A549 (cell line): ENCODE results near the gene SNTG2. TPM values are rescaled to one million over a fixed set of nuclear protein-coding genes. Genes with fewer than 3 reads are reported as not detected.

Experiments
- ATAC-seq, 2 experiments: fragments of 200-7000 bp in 1 of 2; fragments of >200 bp in 1 of 2; cut with Nextera tagmentation in 1 of 2; cut with Tn5 transposase in 1 of 2; 3 replicates each; pipeline versions ENCODE4 v1.8.0 to v1.9.1; 2018 to 2020; ENCODE audit warnings: mild to moderate bottlenecking in 1 of 2, moderate library complexity in 1 of 2
- CTCF ChIA-PET: fragments of 300-600 bp; sonication (Branson Sonifier 250); formaldehyde crosslinking; extraction: SDS; loops from one replicate; lab custom pipeline; 2021; ENCODE audit warnings: antibody characterized with exemption, inconsistent platforms; lab: Yijun Ruan, JAX
- POLR2A ChIA-PET: fragments of 350-600 bp; formaldehyde crosslinking; extraction: SDS; loops from one replicate; lab custom pipeline; 2021; ENCODE audit warnings: antibody characterized with exemption, inconsistent platforms; lab: Yijun Ruan, JAX
- DNase-seq, 2 experiments: peaks; one replicate each; pipeline versions ENCODE4 v3.0.0 to v3.0.0-alpha.2; 2011 to 2016; ENCODE audit warnings: low read depth in 1 of 2, low spot score in 1 of 2
- FAIRE-seq: peaks from 2 replicates; lab custom pipeline; 2011; peaks lifted over from hg19 to GRCh38; lab: Jason Lieb, UNC
- H3K27ac ChIP-seq, 2 experiments: fragments of >200 bp; sonication (Bioruptor Twin); formaldehyde crosslinking; 3 replicates each; pipeline ENCODE4 v1.5.1; 2016 to 2017
- H3K4me1 ChIP-seq: fragments of >200 bp; sonication (Bioruptor Twin); formaldehyde crosslinking; 3 replicates; pipeline ENCODE4 v1.6.1; 2016
- H3K4me2 ChIP-seq: fragments of >200 bp; sonication (Bioruptor Twin); formaldehyde crosslinking; 3 replicates; pipeline ENCODE4 v1.6.1; 2016
- H3K4me3 ChIP-seq: fragments of >200 bp; sonication (Bioruptor Twin); formaldehyde crosslinking; 3 replicates; pipeline ENCODE4 v1.5.1; 2016
- H3K9me3 ChIP-seq: fragments of >200 bp; sonication (Bioruptor Twin); formaldehyde crosslinking; 3 replicates; pipeline ENCODE4 v1.6.1; 2016
- BHLHE40 ChIP-seq: IDR thresholded peaks from 2 replicates; pipeline ENCODE4 v1.6.1; 2012; ENCODE audit warnings: low read depth, low read length, inconsistent platforms
- CBX2 ChIP-seq: fragments of 200-600 bp; sonication (generic); IDR thresholded peaks from 2 replicates; pipeline ENCODE4 v1.6.1; 2016; ENCODE audit warnings: low read depth, mild to moderate bottlenecking, borderline replicate concordance
- CEBPB ChIP-seq, 2 experiments: fragments of >200 bp in 1 of 2; sonication (Bioruptor Twin) in 1 of 2; formaldehyde crosslinking in 1 of 2; IDR thresholded peaks; 2 replicates each; pipeline ENCODE4 v1.6.1; 2012 to 2016
- CTCF ChIP-seq: fragments of >200 bp; sonication (Bioruptor Twin); formaldehyde crosslinking; IDR thresholded peaks from 3 replicates; pipeline ENCODE4 v1.5.1; 2016
- EHMT2 ChIP-seq: fragments of 200-600 bp; sonication (generic); IDR thresholded peaks from 2 replicates; pipeline ENCODE4 v1.6.1; 2016; ENCODE audit warnings: antibody characterized with exemption, low read depth, mild to moderate bottlenecking, moderate library complexity
- ELK1 ChIP-seq: fragments of 150-350 bp; IDR thresholded peaks from 2 replicates; pipeline ENCODE4 v1.6.1; 2014; ENCODE audit warnings: low read depth, mild to moderate bottlenecking, low read length
- HDAC2 ChIP-seq: fragments of 200-600 bp; sonication (generic); IDR thresholded peaks from 2 replicates; pipeline ENCODE4 v1.6.1; 2016
- HEYL ChIP-seq: fragments of 250-450 bp; sonication (Bioruptor Pico); IDR thresholded peaks from 2 replicates; pipeline ENCODE4 v1.8.0; 2021; ENCODE audit warnings: mild to moderate bottlenecking, moderate library complexity
- HOXA7 ChIP-seq: fragments of 250-450 bp; sonication (Bioruptor Pico); IDR thresholded peaks from 2 replicates; pipeline ENCODE4 v1.5.0; 2020; ENCODE audit warnings: mild to moderate bottlenecking, moderate library complexity
- HOXB5 ChIP-seq: fragments of 250-450 bp; sonication (Bioruptor Pico); IDR thresholded peaks from 2 replicates; pipeline ENCODE4 v1.5.0; 2020; ENCODE audit warnings: mild to moderate bottlenecking, moderate library complexity
- KDM5A ChIP-seq: fragments of 200-600 bp; sonication (generic); IDR thresholded peaks from 2 replicates; pipeline ENCODE4 v1.6.1; 2016; ENCODE audit warnings: antibody characterized with exemption, mild to moderate bottlenecking
- NPAS2 ChIP-seq: fragments of 250-450 bp; sonication (Bioruptor Pico); IDR thresholded peaks from 2 replicates; pipeline ENCODE4 v1.8.0; 2022; ENCODE audit warnings: mild to moderate bottlenecking, moderate library complexity, borderline replicate concordance
- NR3C1 ChIP-seq: fragments of >200 bp; sonication (Bioruptor Twin); formaldehyde crosslinking; IDR thresholded peaks from 3 replicates; pipeline ENCODE4 v1.6.1; 2017
- PHF8 ChIP-seq: fragments of 200-600 bp; sonication (generic); IDR thresholded peaks from 2 replicates; pipeline ENCODE4 v1.6.1; 2016; ENCODE audit warnings: low read depth, mild to moderate bottlenecking, antibody characterized with exemption, moderate library complexity, borderline replicate concordance
- RARB ChIP-seq: fragments of 250-450 bp; sonication (Bioruptor Pico); IDR thresholded peaks from 2 replicates; pipeline ENCODE4 v1.8.0; 2021; ENCODE audit warnings: mild to moderate bottlenecking, moderate library complexity
- SMC3 ChIP-seq: fragments of >200 bp; sonication (Bioruptor Twin); formaldehyde crosslinking; IDR thresholded peaks from 3 replicates; pipeline ENCODE4 v1.6.1; 2018; ENCODE audit warnings: inconsistent platforms
- TFCP2L1 ChIP-seq: fragments of 250-450 bp; sonication (Bioruptor Pico); IDR thresholded peaks from 2 replicates; pipeline ENCODE4 v1.5.0; 2021; ENCODE audit warnings: mild to moderate bottlenecking
- ZC3H11A ChIP-seq: fragments of 450-650 bp; IDR thresholded peaks from 2 replicates; pipeline ENCODE4 v1.6.1; 2014; ENCODE audit warnings: antibody characterized with exemption, mild to moderate bottlenecking
- ZNF302 ChIP-seq: fragments of 250-450 bp; sonication (Bioruptor Pico); IDR thresholded peaks from 2 replicates; pipeline ENCODE4 v1.9.0; 2021; ENCODE audit warnings: inconsistent platforms, mild to moderate bottlenecking, moderate library complexity
- ZSCAN20 ChIP-seq: fragments of 250-450 bp; sonication (Bioruptor Pico); IDR thresholded peaks from 2 replicates; pipeline ENCODE4 v1.8.0; 2022; ENCODE audit warnings: mild to moderate bottlenecking, moderate library complexity
- WGBS: methylation state at CpG from one replicate; pipeline ENCODE4 v1.1.6; 2017; ENCODE audit errors: missing lambda C conversion rate; 5-methylcytosine and 5-hydroxymethylcytosine counted together
- polyA plus RNA-seq, 4 experiments: library from polyadenylated mRNA; depleted of rRNA in 3 of 4; stranded (reverse); fragments of >200 nt; fragmentation: RNase III in 1 of 4; extraction: RNeasy Plus Mini Kit Qiagen cat#74134 plus additional on column Dnase treatment in 1 of 4; gene quantifications; 2 replicates in 3 of 4; 3 replicates in 1 of 4; pipeline ENCODE4 v1.2.3, GENCODE V29; 2011 to 2017
- TF ChIP-seq, protein P1 (sequence below): IDR thresholded peaks from 2 replicates; pipeline ENCODE4 v1.6.1; 2012; ENCODE audit warnings: low read depth, borderline replicate concordance
- TF ChIP-seq, protein P2 (sequence below): IDR thresholded peaks from 2 replicates; pipeline ENCODE4 v1.6.1; 2012
- TF ChIP-seq, protein P3 (sequence below): IDR thresholded peaks from 2 replicates; pipeline ENCODE4 v1.6.1; 2012

The SNTG2 gene
- polyA plus RNA-seq, 2 of the 4 experiments (the other 2 are of a cell fraction) = not detected

- no peaks in the 10 kb centered on the region for H3K4me1 ChIP-seq
- POLR2A ChIA-PET = no interaction called here
- FAIRE-seq = no peak
- no peak overlapping the region for H3K27ac ChIP-seq
- WGBS = 4% methylated on average over 8 of the region's 8 CpGs
- no peak for DNase-seq
- no peak overlapping the region for H3K4me2 ChIP-seq
- ATAC-seq = no peak
- TF ChIP-seq, protein P1, sequence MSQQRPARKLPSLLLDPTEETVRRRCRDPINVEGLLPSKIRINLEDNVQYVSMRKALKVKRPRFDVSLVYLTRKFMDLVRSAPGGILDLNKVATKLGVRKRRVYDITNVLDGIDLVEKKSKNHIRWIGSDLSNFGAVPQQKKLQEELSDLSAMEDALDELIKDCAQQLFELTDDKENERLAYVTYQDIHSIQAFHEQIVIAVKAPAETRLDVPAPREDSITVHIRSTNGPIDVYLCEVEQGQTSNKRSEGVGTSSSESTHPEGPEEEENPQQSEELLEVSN = no peak
- TF ChIP-seq HDAC2 (no peak), NR3C1 (no peak)
- no peaks in the 10 kb centered on the region for H3K9me3 ChIP-seq
- H3K4me3 ChIP-seq = no peak overlapping the region
- CTCF ChIA-PET = no interaction called here
Observed at GRCh38 chr2:1028831-1029230, 78.2 kb downstream of the SNTG2 start.

GRCh38 chr2:1032030-1032429 lies 81.4 kb downstream of the SNTG2 start:
- WGBS = 43% methylated on average over 13 of the region's 13 CpGs
- TF ChIP-seq HEYL (CRISPR knock-in tag) = no peak
- TF ChIP-seq ELK1 = no peak
- TF ChIP-seq, all 56 proteins: peak for 0
- H3K9me3 ChIP-seq = no peaks in the 10 kb centered on the region
- ATAC-seq (no peak; a peak in 1 of 6 replicates), DNase-seq (no peak), FAIRE-seq (no peak)
- CTCF ChIA-PET = no interaction called here
- H3K4me2 ChIP-seq = peak overlapping the region; percentile 66
- peak overlapping the region; percentile 30; the same call in 2 of the 3 replicates for H3K4me3 ChIP-seq
- POLR2A ChIA-PET = no interaction called here
- H3K4me1 ChIP-seq = no peaks in the 10 kb centered on the region
- no peak overlapping the region for H3K27ac ChIP-seq

DNA sequence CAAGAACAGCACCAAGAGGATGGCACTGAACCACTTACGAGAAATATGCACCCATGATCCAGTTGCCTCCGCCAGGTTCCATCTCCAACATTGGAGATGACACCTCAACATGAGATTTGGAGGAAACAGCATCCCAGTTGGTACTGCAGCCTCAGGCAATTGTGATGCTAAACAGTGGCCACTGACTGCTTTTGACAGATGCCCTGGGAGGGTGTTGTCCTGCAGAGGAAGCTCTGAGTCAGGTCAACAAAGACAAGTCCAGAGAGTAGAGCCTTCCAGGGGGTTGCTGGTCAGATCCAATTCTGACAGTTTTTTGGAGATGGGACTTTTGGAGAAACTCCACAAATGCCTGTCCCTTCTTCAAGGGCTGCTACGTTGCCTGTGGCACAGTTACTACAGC lies 82.4 kb downstream of the SNTG2 start:
- TF ChIP-seq, protein P2, sequence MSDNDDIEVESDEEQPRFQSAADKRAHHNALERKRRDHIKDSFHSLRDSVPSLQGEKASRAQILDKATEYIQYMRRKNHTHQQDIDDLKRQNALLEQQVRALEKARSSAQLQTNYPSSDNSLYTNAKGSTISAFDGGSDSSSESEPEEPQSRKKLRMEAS = no peak
- TF ChIP-seq HOXA7 (no peak), CTCF (no peak), ZC3H11A (no peak), EHMT2 (no peak), RARB (CRISPR knock-in tag) (no peak), CBX2 (no peak)
- TF ChIP-seq, all 56 proteins: peak for 0
- POLR2A ChIA-PET = no interaction called here
- H3K9me3 ChIP-seq = no peaks in the 10 kb centered on the region
- CTCF ChIA-PET = no interaction called here
- ATAC-seq (no peak), DNase-seq (no peak), FAIRE-seq (no peak)
- no peak overlapping the region for H3K27ac ChIP-seq
- no peak overlapping the region for H3K4me2 ChIP-seq
- 32% methylated on average over 3 of the region's 3 CpGs for WGBS
- no peaks in the 10 kb centered on the region for H3K4me1 ChIP-seq
- no peak overlapping the region for H3K4me3 ChIP-seq

- CTCF ChIA-PET = no interaction called here
- POLR2A ChIA-PET = no interaction called here
- H3K9me3 ChIP-seq = no peaks in the 10 kb centered on the region
- H3K27ac ChIP-seq = no peak overlapping the region
- FAIRE-seq = no peak
- H3K4me3 ChIP-seq = no peak overlapping the region
- TF ChIP-seq HOXB5 (CRISPR knock-in tag) = no peak
- no peak for TF ChIP-seq BHLHE40
- TF ChIP-seq CTCF = no peak
- no peak for TF ChIP-seq SMC3
- no peak for TF ChIP-seq KDM5A
- TF ChIP-seq CEBPB (IDR thresholded peaks at IDR 0.05) = no peak
- TF ChIP-seq ZSCAN20 (CRISPR knock-in tag) = no peak
- no peak for TF ChIP-seq ZNF302 (CRISPR knock-in tag)
- TF ChIP-seq TFCP2L1 (CRISPR knock-in tag) = no peak
- no peak for TF ChIP-seq PHF8
- TF ChIP-seq NPAS2 (CRISPR knock-in tag) = no peak
- TF ChIP-seq, protein P3, sequence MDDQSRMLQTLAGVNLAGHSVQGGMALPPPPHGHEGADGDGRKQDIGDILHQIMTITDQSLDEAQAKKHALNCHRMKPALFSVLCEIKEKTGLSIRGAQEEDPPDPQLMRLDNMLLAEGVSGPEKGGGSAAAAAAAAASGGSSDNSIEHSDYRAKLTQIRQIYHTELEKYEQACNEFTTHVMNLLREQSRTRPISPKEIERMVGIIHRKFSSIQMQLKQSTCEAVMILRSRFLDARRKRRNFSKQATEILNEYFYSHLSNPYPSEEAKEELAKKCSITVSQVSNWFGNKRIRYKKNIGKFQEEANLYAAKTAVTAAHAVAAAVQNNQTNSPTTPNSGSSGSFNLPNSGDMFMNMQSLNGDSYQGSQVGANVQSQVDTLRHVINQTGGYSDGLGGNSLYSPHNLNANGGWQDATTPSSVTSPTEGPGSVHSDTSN = no peak
- no peak for TF ChIP-seq HOXA7
- H3K4me2 ChIP-seq = no peak overlapping the region
- DNase-seq = no peak
- no peak for ATAC-seq
- WGBS = 27% methylated on average over 4 of the region's 4 CpGs
- H3K4me1 ChIP-seq = no peaks in the 10 kb centered on the region
Observed at GRCh38 chr2:1037066-1037465, 86.4 kb downstream of the SNTG2 start.
